ENCODE data around the gene KRTAP4-4. TPM values are rescaled to one million over a fixed set of nuclear protein-coding genes. Genes with fewer than 3 reads are reported as not detected.
"Not testable (repeated sequence)": the region's sequence is repeated elsewhere in the genome, so short reads cannot be mapped to it uniquely, and the experiment has no call there.

KRTAP4-4 gene
- total RNA-seq = not detected in 3 replicates

DNA sequence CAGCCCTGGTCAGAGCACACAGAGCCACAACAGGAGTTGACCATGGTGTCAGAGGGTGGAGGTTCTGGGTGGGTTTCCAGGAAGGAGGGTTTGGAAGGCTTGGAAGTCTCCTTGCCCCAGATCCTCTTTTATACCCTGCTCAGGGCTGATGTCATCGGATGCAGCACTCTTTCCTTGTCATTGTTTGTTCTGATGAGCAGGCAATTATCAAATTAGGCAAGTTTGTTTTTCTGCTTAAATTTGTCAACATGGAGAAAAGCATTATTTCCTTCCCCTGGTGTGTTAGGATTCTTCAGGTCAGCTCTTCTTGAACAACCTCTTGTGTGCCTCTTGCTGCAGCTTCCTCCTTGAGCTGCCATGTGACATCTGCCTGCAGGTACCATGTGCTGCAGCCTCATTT is at the start of gene KRTAP4-4:
TSS of gene KRTAP4-4 (minus strand) at position 101 of the 400 bp plus-strand sequence. CDS start at position 44, 57 bp downstream.
- Mint-ChIP-seq H3K27me3 (ENCODE audit: low read depth) (no peaks in the 10 kb centered on the region), H3K4me1 (no peaks in the 10 kb centered on the region), H3K27ac (no peak within 1 kb of the TSS), H3K36me3 (no peaks in the 10 kb centered on the region), H3K9me3 (peaks cover 2% of the 10 kb centered on the region), H3K4me3 (no peak within 1 kb of the TSS)
- TF ChIP-seq, protein P1, sequence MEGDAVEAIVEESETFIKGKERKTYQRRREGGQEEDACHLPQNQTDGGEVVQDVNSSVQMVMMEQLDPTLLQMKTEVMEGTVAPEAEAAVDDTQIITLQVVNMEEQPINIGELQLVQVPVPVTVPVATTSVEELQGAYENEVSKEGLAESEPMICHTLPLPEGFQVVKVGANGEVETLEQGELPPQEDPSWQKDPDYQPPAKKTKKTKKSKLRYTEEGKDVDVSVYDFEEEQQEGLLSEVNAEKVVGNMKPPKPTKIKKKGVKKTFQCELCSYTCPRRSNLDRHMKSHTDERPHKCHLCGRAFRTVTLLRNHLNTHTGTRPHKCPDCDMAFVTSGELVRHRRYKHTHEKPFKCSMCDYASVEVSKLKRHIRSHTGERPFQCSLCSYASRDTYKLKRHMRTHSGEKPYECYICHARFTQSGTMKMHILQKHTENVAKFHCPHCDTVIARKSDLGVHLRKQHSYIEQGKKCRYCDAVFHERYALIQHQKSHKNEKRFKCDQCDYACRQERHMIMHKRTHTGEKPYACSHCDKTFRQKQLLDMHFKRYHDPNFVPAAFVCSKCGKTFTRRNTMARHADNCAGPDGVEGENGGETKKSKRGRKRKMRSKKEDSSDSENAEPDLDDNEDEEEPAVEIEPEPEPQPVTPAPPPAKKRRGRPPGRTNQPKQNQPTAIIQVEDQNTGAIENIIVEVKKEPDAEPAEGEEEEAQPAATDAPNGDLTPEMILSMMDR (IDR thresholded peaks at IDR 0.05; ENCODE audit: unreplicated experiment) = no peak
- no peak for DNase-seq (ENCODE audit: low spot score in 2 of 2, unreplicated experiment in 2 of 2)

DNA sequence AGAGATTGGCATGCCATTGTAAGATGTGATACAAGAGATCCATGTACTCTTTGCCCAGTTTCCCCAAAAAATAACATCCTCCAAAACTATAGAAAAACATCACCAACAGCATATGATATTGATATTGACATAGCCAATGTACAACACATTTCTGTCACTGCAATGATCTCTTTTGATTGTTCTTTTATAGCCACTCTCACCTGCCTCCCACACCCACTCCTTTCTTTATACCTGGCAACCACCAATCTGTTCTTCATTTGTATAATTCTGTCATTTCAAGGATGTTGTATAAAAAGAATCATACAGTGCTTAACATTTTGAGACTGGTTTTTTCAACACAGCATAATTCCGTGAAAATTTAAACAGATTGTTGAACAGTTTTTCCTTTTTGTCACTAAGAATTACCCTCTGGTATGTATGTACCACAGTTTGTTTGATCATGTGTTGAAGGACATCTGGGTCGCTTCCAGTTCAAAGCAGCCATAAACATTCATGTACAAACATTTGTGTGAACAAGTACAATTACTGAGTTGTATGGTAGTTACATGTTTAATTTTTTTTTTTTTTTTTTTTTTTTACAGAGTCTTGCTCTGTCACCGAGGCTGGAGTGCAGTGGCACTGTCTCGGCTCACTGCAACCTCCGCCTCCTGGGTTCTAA is 39.0 kb upstream of the KRTAP4-4 start:
- Mint-ChIP-seq H3K4me3 (no peak overlapping the region), H3K27me3 (ENCODE audit: low read depth) (peaks cover 2% of the 10 kb centered on the region), H3K9me3 (peaks cover 11% of the 10 kb centered on the region), H3K36me3 (peaks cover 4% of the 10 kb centered on the region), H3K27ac (no peak overlapping the region), H3K4me1 (no peaks in the 10 kb centered on the region)
- TF ChIP-seq, protein P1 (IDR thresholded peaks at IDR 0.05; ENCODE audit: unreplicated experiment) = no peak
- DNase-seq (ENCODE audit: low spot score in 2 of 2, unreplicated experiment in 2 of 2) = no peak

DNA sequence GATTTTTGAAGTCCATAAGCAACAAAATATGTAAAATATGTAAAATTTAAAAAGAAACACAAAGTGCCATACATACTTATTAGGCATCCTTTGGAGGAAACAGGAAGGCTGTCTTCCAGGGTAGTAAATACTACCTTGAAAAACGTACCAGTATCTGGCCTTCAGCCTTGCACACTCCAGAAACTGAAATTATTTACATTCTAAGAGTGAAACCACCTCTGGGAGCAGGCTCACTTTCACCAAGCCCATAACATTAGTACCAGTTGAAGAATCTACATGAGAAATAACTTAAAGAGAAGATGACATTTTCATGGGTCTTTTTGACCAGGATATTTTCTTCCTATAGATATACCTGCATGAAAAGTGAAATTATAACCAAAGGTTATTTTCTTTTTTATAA is 35.5 kb upstream of the KRTAP4-4 start:
- peaks cover 19% of the 10 kb centered on the region for H3K9me3 Mint-ChIP-seq

DNA sequence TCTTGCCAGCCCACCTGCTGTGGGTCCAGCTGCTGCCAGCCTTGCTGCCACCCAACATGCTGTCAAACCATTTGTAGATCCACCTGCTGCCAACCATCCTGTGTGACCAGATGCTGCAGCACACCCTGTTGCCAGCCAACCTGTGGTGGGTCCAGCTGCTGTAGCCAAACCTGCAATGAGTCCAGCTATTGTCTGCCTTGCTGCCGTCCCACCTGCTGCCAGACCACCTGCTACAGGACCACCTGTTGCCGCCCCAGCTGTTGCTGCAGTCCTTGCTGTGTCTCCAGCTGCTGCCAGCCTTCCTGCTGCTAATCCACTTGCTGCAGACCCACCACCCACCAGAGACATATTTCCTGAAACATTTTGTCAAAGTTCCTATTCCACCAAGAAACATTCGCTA is 29.8 kb upstream of the KRTAP4-4 start:
- Mint-ChIP-seq H3K36me3 (no peaks in the 10 kb centered on the region), H3K4me3 (no peak overlapping the region), H3K4me1 (no peaks in the 10 kb centered on the region), H3K27me3 (ENCODE audit: low read depth) (peaks cover 10% of the 10 kb centered on the region), H3K9me3 (peaks cover 11% of the 10 kb centered on the region), H3K27ac (no peak overlapping the region)
- TF ChIP-seq, protein P1 (IDR thresholded peaks at IDR 0.05; ENCODE audit: unreplicated experiment) = no peak
- no peak for DNase-seq (ENCODE audit: low spot score in 2 of 2, unreplicated experiment in 2 of 2)

More for the DNA sequence above, 35.5 kb upstream of the KRTAP4-4 start:
- DNase-seq (ENCODE audit: low spot score in 2 of 2, unreplicated experiment in 2 of 2) = no peak
- TF ChIP-seq, protein P1 (IDR thresholded peaks at IDR 0.05; ENCODE audit: unreplicated experiment) = no peak
- Mint-ChIP-seq H3K27ac (no peak overlapping the region), H3K27me3 (ENCODE audit: low read depth) (peaks cover 2% of the 10 kb centered on the region), H3K4me3 (no peak overlapping the region), H3K4me1 (no peaks in the 10 kb centered on the region), H3K36me3 (peaks cover 4% of the 10 kb centered on the region)

DNA sequence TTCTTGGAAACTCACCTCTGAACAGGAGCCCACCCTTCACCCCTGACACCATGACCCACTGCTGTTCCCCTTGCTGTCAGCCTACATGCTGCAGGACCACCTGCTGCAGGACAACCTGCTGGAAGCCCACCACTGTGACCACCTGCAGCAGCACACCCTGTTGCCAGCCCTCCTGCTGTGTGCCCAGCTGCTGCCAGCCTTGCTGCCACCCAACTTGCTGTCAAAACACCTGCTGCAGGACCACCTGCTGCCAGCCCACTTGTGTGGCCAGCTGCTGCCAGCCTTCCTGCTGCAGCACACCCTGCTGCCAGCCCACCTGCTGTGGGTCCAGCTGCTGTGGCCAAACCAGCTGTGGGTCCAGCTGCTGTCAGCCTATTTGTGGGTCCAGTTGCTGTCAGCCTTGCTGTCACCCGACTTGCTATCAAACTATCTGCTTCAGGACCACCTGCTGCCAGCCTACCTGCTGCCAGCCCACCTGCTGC is 29.3 kb upstream of the KRTAP4-4 start, which contains the start of gene KRTAP9-1:
TSS of gene KRTAP9-1 (plus strand) at position 51 of the 482 bp plus-strand sequence. CDS start at position 51, 0 bp downstream.
- H3K9me3 Mint-ChIP-seq = peaks cover 11% of the 10 kb centered on the region
- DNase-seq (ENCODE audit: low spot score in 2 of 2, unreplicated experiment in 2 of 2); H3K4me3 Mint-ChIP-seq; H3K36me3 Mint-ChIP-seq; H3K27ac Mint-ChIP-seq; H3K4me1 Mint-ChIP-seq: not testable (repeated sequence)
- peaks cover 10% of the 10 kb centered on the region for H3K27me3 Mint-ChIP-seq (ENCODE audit: low read depth)

DNA sequence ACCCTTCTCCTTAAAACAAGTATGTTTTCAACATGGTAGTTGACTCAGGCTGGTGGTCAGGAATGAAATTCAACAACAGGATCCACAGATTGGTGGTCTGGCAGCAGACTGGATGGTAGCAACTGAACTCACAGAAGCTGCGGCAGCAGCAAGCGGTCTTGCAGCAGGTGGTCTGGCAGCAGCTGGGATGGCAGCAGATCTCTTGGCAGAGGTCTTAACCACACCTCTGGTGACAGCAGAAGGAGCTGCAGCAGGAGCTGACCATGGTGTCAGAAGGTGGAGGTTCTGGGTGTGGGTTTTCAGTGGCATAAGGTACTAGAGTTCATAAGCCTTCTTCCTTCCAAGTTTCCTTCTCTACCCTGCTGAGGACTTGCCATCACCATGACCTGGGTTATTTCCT is 26.3 kb upstream of the KRTAP4-4 start:
- peaks cover 4% of the 10 kb centered on the region for H3K9me3 Mint-ChIP-seq
- TF ChIP-seq, protein P1 (IDR thresholded peaks at IDR 0.05; ENCODE audit: unreplicated experiment) = no peak
- H3K27ac Mint-ChIP-seq = no peak overlapping the region
- peaks cover 12% of the 10 kb centered on the region for H3K27me3 Mint-ChIP-seq (ENCODE audit: low read depth)
- no peak overlapping the region for H3K4me3 Mint-ChIP-seq
- H3K36me3 Mint-ChIP-seq = no peaks in the 10 kb centered on the region
- peaks cover 2% of the 10 kb centered on the region for H3K4me1 Mint-ChIP-seq
- no peak for DNase-seq (ENCODE audit: low spot score in 2 of 2, unreplicated experiment in 2 of 2)
